Peyer's patch (tissue), 4 donors: ENCODE results near the gene GRB14. TPM values are rescaled to one million over a fixed set of nuclear protein-coding genes. Genes with fewer than 3 reads are reported as not detected.

Experiments used
- DNase-seq, 3 donors: peaks; one replicate each; pipeline ENCODE4 v3.0.0-alpha.2; 2017 to 2019
- H3K27ac ChIP-seq, 4 donors: fragments of 200-600 bp; sonication (generic); one replicate each; pipeline ENCODE4 v1.5.1; 2016 to 2019
- H3K27me3 ChIP-seq, 2 donors: fragments of 200-600 bp; sonication (generic); one replicate each; pipeline ENCODE4 v1.5.1; 2019
- H3K36me3 ChIP-seq, 3 donors: fragments of 200-600 bp; sonication (generic); one replicate each; pipeline ENCODE4 v1.5.1; 2016 to 2019
- H3K4me1 ChIP-seq, 4 donors: fragments of 200-600 bp; sonication (generic); one replicate each; pipeline ENCODE4 v1.5.1; 2016 to 2019
- H3K4me3 ChIP-seq, 4 donors: fragments of 200-600 bp; sonication (generic); 1 replicate in 3 of 4; 2 replicates in 1 of 4; pipeline ENCODE4 v1.5.1; 2016 to 2019; ENCODE audit warnings: mild to moderate bottlenecking in 1 of 4
- H3K9me3 ChIP-seq, 4 donors: fragments of 200-600 bp; sonication (generic); one replicate each; pipeline ENCODE4 v1.5.1; 2016 to 2019; ENCODE audit warnings: mild to moderate bottlenecking in 1 of 4
- CTCF ChIP-seq, 6 experiments: fragments of 450-650 bp in 4 of 6; fragments of 200-600 bp in 2 of 6; sonication (generic) in 1 of 6; IDR thresholded peaks; one replicate each; pipeline ENCODE4 v1.5.1; 2017 to 2019; ENCODE audit warnings: antibody characterized with exemption in 6 of 6, mild to moderate bottlenecking in 3 of 6, moderate library complexity in 1 of 6
- POLR2A ChIP-seq, 2 donors: fragments of 450-650 bp; IDR thresholded peaks; one replicate each; pipeline ENCODE4 v1.5.1; 2017; ENCODE audit warnings: antibody characterized with exemption in 2 of 2, mild to moderate bottlenecking in 2 of 2, moderate library complexity in 2 of 2
- total RNA-seq, 4 donors: library from RNA; depleted of rRNA; stranded (reverse); fragments of >200 nt; gene quantifications; one replicate each; pipeline ENCODE4 v1.1.0, GENCODE V29; 2016

The GRB14 gene
- total RNA-seq, 4 donors from 2014 or later, result 1.1 to 3.1 (median 2.1) TPM

DNA sequence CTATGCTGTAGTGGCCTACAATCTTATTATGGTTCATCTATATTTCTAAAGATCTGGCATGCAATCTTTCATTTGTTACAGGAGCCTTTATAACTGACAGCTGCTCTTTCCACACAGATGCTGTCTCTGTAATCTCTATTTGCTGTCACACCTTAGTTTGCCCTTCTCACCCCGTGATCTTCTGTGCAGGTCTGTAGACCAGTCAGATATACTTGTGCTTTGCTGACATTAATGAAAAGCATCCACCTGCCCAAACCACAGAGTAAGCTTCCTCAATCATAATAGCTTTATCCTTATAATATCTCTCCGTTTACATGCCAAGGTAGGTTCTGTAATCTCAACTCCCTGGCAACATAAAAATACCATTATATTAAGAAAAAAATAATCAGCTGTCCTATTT is 122.4 kb downstream of the GRB14 start:
- H3K4me1 ChIP-seq, result no peaks in the 10 kb centered on the region
- no peaks in the 10 kb centered on the region for H3K27me3 ChIP-seq
- H3K9me3 ChIP-seq, result no peaks in the 10 kb centered on the region
- DNase-seq, result no peak
- TF ChIP-seq CTCF (IDR thresholded peaks at IDR 0.05), result no peak
- TF ChIP-seq POLR2A (IDR thresholded peaks at IDR 0.05), result no peak
- no peaks in the 10 kb centered on the region for H3K36me3 ChIP-seq
- no peak overlapping the region for H3K4me3 ChIP-seq
- no peak overlapping the region for H3K27ac ChIP-seq

DNA sequence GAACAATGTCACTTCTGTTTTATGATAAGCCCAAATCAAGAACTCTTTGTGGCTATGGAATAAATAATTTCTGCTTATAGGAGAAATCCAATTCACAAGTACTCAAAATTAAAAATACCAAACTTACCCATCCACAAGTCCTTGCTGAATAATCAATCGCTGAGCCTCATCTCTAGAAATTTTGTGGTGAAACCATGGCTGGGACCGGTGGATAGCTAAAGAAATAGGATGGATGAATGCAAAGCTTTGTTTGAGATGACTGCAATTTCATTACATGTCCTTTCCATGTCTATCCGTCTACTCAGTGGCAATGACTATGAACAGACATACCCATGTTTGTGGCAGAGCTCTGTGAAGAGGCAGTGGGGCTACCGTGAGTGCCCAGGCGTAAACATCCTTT is 124.4 kb downstream of the GRB14 start:
- TF ChIP-seq POLR2A (IDR thresholded peaks at IDR 0.05) (no peak), CTCF (IDR thresholded peaks at IDR 0.05) (no peak)
- Histone ChIP-seq H3K27ac (no peak overlapping the region), H3K36me3 (no peaks in the 10 kb centered on the region), H3K4me3 (no peak overlapping the region), H3K27me3 (no peaks in the 10 kb centered on the region), H3K9me3 (no peaks in the 10 kb centered on the region), H3K4me1 (no peaks in the 10 kb centered on the region)
- DNase-seq, result no peak

GRCh38 chr2:164496421-164496820 is 124.9 kb downstream of the GRB14 start:
- TF ChIP-seq POLR2A (IDR thresholded peaks at IDR 0.05), result no peak
- TF ChIP-seq CTCF (IDR thresholded peaks at IDR 0.05), result no peak
- H3K36me3 ChIP-seq, result no peaks in the 10 kb centered on the region
- no peak overlapping the region for H3K4me3 ChIP-seq
- no peaks in the 10 kb centered on the region for H3K9me3 ChIP-seq
- no peak for DNase-seq
- H3K27ac ChIP-seq, result no peak overlapping the region
- no peaks in the 10 kb centered on the region for H3K4me1 ChIP-seq
- H3K27me3 ChIP-seq, result no peaks in the 10 kb centered on the region

DNA sequence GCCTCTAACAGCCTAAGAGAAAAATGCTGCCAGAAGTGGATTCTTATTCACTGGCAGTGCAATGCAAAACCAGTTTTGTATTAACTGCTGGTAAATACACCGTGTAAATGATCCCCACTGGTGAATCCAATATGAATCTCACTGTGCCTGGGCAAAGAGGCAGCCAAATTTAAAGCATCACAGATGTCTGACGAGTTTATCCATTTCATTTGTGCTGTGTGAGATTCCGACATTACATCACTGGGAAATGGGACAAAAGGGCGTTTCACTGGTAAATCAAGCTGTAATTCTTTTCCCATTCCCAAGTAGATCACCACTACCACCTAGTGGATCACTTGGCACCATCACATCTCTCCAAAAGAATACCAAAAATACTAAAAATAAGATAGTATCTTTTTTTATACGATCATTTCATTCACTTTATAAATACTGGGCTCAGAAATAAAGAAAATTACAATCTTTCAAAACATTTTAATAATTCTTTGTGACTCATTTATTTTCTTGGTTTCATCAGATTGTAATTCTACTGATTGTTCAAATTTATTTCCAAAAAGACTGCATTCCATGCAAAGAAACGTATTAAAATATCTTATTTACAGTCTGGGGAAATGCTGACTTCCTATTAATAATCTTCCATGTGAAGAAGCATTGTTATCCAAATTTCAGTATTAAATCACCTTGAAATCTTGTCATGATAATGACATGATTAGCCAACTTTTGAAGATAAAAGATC is 125.6 kb downstream of the GRB14 start:
- Histone ChIP-seq H3K4me1 (no peaks in the 10 kb centered on the region), H3K4me3 (no peak overlapping the region), H3K27ac (no peak overlapping the region), H3K9me3 (no peaks in the 10 kb centered on the region), H3K27me3 (no peaks in the 10 kb centered on the region), H3K36me3 (no peaks in the 10 kb centered on the region)
- TF ChIP-seq CTCF (IDR thresholded peaks at IDR 0.05) (peak in 3 of 6 experiments; percentile 36 to 47 (median 37)), POLR2A (IDR thresholded peaks at IDR 0.05) (no peak)
- DNase-seq, result no peak

DNA sequence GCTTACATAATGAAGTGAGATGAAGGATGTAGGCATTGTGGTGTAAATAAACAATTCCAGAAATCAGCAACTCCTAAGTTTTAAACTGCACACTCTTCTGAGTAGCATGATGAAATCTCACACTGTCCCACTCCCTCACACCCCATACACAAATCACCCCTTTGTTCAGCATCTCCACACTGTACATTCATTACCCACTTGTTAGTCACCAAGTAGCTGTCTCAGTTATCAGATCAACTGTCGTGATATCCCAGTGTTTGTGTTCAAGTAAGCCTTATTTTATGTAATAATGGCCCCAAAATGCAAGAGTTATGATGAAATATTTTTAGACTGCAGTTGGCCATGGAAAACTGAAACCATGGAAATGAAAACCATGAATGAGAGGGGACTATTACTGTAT is 135.7 kb downstream of the GRB14 start:
- Histone ChIP-seq H3K9me3 (no peaks in the 10 kb centered on the region), H3K4me3 (no peak overlapping the region), H3K27ac (no peak overlapping the region), H3K36me3 (no peaks in the 10 kb centered on the region), H3K27me3 (no peaks in the 10 kb centered on the region), H3K4me1 (no peaks in the 10 kb centered on the region)
- TF ChIP-seq CTCF (IDR thresholded peaks at IDR 0.05) (no peak), POLR2A (IDR thresholded peaks at IDR 0.05) (no peak)
- DNase-seq, result no peak
